ENCODE measurements around the gene MYLIP.

MYLIP gene

DNA sequence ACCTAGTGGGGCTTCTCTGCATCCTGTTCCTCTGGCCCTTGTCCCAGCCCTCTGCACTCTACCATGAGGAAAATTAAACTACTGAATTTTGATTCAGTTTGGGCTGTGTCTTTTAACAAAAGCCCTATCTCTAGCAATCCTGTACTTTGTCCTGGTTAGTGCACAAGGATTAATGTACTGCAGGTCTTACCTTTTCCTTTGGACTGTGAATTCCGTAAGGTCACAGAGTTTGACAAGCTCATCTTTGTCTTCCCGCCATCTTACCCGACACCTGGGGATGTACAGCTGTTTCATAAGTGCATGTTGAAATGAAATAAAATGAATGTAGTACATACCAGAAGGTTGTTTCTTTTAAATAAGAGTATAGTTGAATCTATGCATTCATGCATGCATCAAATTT, 41.5 kb upstream of the MYLIP start:
- TF ChIP-seq, protein P1, sequence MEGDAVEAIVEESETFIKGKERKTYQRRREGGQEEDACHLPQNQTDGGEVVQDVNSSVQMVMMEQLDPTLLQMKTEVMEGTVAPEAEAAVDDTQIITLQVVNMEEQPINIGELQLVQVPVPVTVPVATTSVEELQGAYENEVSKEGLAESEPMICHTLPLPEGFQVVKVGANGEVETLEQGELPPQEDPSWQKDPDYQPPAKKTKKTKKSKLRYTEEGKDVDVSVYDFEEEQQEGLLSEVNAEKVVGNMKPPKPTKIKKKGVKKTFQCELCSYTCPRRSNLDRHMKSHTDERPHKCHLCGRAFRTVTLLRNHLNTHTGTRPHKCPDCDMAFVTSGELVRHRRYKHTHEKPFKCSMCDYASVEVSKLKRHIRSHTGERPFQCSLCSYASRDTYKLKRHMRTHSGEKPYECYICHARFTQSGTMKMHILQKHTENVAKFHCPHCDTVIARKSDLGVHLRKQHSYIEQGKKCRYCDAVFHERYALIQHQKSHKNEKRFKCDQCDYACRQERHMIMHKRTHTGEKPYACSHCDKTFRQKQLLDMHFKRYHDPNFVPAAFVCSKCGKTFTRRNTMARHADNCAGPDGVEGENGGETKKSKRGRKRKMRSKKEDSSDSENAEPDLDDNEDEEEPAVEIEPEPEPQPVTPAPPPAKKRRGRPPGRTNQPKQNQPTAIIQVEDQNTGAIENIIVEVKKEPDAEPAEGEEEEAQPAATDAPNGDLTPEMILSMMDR (IDR thresholded peaks at IDR 0.05; ENCODE audit: insufficient read depth, low read depth, low read length, missing control alignments), result no peak
- H3K4me3 ChIP-seq (ENCODE audit: low read depth, low read length), result no peak overlapping the region
- no peak for DNase-seq (ENCODE audit: low read depth)

DNA sequence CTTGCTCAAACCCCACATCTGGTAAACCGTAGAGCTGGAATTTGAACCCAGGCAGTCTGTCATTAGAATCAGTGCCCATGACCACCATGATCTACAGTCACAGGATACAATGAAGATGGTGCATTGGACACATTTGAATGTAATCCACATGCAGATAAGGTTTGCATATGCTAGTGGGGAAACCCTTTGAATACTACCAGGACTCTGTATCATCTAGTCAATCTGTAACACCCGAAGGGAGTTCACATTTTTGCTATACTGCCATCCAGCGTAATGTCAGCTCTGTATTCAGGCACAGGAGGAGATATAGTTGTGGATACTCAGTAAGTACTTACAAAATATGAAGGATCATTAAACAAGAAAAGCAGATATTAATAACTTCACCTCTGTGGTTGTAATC, 40.5 kb upstream of the MYLIP start:
- TF ChIP-seq, protein P1 (IDR thresholded peaks at IDR 0.05; ENCODE audit: insufficient read depth, low read depth, low read length, missing control alignments), result no peak
- no peak overlapping the region for H3K4me3 ChIP-seq (ENCODE audit: low read depth, low read length)
- DNase-seq (ENCODE audit: low read depth), result no peak

DNA sequence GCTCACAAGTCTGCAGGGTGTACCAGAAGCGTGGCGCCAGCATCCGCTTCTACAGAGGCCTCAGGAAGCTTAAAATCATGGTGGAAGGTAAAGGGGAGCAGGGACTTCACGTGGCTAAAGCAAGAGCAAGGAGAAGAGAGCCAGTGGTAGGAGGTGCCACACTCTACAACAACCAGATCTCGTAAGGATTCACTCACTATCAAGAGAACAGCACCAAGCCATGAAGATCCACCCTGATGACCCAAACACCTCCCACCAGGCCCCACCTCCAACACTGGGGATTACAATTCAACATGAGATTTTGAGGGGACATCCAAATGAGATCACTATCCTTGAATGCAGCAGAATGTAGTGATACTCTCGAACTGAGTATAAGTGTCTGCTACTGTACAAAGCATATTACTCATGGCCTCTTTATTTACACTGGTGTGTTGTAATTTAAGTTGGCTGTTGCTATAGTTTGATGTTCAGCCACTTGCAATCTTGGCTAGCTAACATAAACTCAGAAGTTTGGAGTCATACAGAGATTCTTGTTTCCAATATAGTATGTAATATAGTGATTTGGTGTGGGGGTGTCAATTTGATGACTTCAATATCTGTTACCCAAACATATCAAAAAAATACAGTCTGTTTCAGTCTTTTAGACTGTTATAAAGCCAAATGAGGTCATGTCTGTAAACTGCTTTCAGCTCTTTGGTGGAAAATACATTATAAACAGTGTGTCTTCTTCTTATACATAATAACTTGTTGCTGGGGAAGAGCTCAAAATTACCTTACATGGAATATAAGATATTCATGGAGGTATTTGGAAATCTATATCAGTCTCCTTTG, 39.4 kb upstream of the MYLIP start:
- no peak overlapping the region for H3K4me3 ChIP-seq (ENCODE audit: low read depth, low read length)
- TF ChIP-seq, protein P1 (IDR thresholded peaks at IDR 0.05; ENCODE audit: insufficient read depth, low read depth, low read length, missing control alignments), result no peak
- no peak for DNase-seq (ENCODE audit: low read depth)

DNA sequence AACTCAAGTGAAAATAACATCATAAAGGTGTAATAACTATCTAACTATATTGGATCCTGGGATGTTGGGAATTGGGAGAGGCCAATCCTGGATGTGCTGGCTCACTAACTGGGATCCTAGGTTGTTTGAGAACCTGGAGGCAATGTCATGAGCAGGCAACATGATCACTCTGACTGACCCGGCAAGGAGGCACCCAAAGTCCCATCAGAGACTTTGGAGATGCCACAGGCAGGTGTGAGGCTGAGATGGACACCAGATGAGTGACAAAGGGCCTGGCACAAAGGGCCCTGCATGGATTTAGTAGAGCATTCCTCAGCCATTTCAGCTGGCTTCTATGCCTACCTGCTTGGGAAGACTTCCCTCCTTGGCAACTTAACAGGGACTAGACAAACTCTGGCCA, 38.4 kb upstream of the MYLIP start:
- DNase-seq (ENCODE audit: low read depth), result no peak
- TF ChIP-seq, protein P1 (IDR thresholded peaks at IDR 0.05; ENCODE audit: insufficient read depth, low read depth, low read length, missing control alignments), result no peak
- no peak overlapping the region for H3K4me3 ChIP-seq (ENCODE audit: low read depth, low read length)

DNA sequence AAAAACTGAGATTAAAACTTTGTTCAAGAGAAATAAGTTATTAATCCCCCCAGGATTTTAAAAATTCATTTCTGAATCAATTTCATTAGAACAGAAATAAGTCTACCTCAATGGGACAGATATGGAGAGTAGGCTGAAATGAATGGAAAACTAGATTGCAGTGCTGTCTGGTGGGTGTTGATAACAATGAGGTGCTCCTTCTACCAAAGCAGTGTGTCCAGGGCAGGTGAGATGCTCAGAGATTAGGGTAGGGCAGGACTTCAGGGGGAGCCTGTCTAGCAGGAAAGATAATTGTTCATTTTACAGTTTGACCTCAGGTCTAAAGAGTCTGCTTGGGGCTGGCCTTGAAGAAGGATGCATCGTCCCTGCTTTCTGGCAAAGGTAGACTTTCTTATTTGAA, 38.0 kb upstream of the MYLIP start:
- no peak overlapping the region for H3K4me3 ChIP-seq (ENCODE audit: low read depth, low read length)
- DNase-seq (ENCODE audit: low read depth), result no peak
- TF ChIP-seq, protein P1 (IDR thresholded peaks at IDR 0.05; ENCODE audit: insufficient read depth, low read depth, low read length, missing control alignments), result no peak

DNA sequence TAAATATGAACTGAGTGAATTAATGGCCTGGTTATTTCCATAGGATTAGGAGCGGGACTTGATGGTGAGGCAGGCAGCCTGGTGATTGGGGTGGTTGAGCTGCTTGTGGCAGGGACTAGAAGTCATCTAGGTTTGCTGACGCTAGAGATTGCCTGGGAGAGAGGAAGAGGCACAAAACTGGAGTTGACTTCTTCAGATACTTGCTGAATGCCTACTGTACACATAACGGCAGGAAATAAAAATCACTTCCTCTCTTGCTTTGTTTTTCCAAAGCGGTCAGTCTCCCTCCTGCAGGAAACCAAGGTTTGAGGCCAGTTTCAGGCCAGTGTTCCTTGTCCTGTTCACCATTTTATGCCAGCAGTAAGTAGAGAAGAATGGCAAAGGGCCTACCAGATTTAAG, 36.7 kb upstream of the MYLIP start:
- H3K4me3 ChIP-seq (ENCODE audit: low read depth, low read length), result no peak overlapping the region
- TF ChIP-seq, protein P1 (IDR thresholded peaks at IDR 0.05; ENCODE audit: insufficient read depth, low read depth, low read length, missing control alignments), result no peak
- no peak for DNase-seq (ENCODE audit: low read depth)

DNA sequence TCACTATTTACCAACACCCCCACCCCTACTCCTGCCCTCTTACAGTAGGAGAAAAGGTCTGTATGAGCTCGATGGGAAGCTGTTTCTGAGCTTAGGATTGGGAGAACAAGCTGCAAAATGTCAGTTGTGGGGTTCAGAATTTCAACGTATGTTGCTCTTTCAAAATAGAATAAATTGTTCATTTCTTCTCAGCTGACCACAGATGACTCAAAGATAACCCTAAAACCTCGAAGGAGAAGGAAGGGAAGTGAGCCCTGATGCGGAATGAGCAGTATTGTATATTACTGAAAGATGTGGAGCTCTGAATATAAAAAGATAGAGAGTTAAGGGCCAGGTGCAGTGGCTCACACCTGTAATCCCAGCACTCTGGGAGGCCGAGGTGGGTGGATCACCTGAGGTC, 35.9 kb upstream of the MYLIP start:
- TF ChIP-seq, protein P1 (IDR thresholded peaks at IDR 0.05; ENCODE audit: insufficient read depth, low read depth, low read length, missing control alignments), result no peak
- no peak overlapping the region for H3K4me3 ChIP-seq (ENCODE audit: low read depth, low read length)
- DNase-seq (ENCODE audit: low read depth), result no peak
